ENCODE data around the gene STX16.
"Not testable (repeated sequence)": the region's sequence is repeated elsewhere in the genome, so short reads cannot be mapped to it uniquely, and the experiment has no call there.

Gene STX16

DNA sequence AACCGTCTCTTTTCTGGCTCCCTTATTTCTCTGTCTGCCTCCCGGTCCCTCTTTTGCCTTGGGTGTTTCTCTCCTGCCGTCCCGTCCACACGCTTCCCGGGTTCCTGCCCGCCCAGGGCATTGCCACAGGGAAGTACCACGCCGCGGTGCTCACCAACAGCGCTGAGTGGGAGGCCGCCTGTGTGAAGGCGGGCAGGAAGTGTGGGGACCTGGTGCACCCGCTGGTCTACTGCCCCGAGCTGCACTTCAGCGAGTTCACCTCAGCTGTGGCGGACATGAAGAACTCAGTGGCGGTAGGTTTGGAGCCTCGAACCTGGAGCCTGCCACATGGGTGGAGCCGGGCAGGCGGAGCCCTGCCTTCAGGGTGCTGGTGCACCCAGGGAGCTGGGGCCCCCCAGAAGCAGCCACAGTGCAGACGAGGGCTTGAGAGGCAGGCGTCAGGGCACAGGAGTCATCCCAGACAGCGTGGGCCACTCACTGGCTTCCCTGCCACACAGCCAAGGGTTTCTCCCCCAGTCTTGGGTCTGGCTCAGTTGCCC lies 62.8 kb downstream of the STX16 start:
- no peak for DNase-seq

DNA sequence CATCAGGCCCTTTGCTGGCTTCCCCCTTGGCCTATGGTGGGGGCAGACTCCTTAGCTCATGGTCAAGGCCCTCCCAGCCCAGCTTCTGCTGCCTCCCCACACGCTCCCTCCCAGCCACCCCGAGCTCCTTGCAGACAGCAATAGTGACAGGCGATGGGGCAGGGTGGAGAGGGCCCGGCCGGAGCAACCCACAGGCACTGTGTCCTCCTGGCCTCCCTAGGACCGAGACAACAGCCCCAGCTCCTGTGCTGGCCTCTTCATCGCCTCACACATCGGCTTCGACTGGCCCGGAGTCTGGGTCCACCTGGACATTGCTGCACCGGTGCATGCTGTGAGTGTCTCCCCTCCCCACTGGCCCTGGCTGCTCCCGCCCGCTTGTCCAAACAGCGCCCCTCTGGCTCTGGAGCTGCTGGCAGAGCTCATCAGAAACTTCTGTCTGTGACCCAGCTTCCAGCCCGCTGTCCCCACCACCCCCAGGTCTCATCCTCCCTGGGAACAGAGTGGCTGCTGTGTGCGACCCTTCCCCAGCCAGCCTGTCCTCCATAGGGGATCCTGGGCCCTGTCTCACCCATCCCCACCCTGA lies 63.3 kb downstream of the STX16 start:
- DNase-seq, result no peak

DNA sequence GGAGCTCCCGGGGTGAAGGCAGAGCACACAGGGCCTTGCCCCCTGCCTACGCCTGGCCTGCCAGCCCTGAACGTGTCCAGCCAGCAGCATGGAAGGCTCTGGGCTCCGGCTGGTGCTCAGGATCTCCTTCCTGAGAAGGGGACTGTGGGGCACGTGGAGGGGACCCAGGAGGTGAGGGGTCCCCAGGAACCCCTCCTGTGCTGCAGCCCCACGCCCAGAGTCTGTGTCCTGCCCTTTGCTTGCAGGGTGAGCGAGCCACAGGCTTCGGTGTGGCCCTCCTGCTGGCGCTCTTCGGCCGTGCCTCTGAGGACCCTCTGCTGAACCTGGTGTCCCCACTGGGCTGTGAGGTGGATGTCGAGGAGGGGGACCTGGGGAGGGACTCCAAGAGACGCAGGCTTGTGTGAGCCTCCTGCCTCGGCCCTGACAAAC lies 63.9 kb downstream of the STX16 start:
- no peak for DNase-seq

DNA sequence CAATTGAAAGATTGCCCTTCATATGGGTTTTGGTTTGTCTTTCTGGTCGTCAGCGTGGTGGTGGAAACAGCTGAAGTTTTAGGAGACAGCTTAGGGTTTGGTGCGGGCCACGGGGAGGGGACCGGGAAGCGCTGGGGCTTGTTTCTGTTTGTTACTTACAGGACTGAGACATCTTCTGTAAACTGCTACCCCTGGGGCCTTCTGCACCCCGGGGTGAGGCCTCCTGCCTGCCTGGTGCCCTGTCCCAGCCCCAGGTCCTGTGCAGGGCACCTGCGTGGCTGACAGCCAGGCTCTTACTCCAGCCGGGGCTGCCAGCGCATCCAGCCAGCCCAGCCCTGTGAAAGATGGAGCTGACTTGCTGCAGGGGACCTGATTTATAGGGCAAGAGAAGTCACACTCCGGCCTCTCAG lies 64.3 kb downstream of the STX16 start:
- DNase-seq, result no peak

DNA sequence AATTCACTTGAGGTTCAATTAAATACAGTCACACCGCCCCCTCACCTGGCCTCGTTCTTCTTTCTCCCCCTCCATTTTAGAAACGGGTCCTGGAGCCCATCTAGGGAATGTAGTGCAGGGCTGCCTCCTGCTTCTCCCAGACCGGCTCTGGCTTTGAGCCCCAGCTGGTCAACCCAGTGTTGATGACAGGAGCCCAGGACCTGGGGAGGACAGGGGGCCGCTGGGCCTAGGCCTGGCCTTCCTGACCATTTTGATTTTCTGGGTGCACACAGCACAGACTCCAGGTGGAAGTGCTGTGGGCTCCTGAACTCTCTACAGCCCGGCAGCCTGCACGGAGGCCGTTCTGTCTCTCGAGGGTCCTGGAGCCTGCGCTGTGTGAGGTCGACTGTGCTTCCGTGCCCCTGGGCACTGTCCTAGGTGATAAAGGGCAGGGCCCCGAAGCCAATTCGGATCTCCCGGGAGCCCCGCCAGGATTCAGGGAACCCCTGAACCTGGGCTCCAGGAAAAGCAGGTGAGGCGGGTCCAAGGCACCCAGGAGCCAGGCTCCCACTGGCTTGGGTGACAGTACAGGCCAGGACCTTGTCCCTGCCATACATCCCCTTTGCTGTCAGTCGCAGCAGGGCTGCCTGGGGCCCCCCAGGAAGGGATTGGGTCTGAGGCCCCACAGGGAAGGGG lies 64.9 kb downstream of the STX16 start:
- no peak for DNase-seq

DNA sequence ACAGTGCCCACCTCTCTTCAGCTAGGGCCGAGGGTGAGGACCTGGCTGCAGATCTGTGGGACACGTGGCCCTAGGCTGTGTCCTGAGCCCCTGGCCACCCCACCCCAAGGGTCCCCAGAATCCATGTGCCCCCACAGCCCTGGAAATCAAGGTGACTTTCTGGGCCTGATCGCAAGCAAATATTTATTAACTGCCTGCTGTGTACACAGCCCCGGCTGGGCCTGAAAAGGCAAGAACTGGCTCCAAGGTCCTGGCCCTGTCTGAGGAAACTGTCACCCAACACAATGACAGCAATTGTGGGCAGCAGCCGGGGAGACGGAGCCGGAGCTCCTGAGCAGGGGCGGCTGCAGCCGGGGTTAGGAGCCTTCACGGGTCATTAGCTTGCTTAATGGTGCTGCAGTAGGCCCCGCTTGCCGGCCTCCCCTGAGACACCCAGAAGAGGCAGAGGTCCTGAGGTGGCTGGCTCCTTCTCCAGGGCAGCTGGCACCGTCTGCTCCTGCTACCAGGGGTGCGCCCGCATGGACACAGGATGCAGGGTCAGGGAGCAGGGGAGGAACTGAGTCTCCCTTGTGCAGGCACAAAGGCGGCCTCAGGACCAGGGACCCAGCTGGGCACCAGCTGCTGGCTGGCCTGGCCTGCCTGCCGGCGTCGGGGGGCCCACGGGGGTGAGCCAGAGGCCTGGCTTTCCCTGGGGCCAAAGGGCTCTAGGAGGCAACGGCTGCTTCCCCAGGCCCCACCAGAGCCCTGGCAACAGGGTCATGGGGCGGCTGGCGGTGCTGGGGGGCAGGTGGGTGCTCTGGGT lies 65.6 kb downstream of the STX16 start:
- no peak for DNase-seq

DNA sequence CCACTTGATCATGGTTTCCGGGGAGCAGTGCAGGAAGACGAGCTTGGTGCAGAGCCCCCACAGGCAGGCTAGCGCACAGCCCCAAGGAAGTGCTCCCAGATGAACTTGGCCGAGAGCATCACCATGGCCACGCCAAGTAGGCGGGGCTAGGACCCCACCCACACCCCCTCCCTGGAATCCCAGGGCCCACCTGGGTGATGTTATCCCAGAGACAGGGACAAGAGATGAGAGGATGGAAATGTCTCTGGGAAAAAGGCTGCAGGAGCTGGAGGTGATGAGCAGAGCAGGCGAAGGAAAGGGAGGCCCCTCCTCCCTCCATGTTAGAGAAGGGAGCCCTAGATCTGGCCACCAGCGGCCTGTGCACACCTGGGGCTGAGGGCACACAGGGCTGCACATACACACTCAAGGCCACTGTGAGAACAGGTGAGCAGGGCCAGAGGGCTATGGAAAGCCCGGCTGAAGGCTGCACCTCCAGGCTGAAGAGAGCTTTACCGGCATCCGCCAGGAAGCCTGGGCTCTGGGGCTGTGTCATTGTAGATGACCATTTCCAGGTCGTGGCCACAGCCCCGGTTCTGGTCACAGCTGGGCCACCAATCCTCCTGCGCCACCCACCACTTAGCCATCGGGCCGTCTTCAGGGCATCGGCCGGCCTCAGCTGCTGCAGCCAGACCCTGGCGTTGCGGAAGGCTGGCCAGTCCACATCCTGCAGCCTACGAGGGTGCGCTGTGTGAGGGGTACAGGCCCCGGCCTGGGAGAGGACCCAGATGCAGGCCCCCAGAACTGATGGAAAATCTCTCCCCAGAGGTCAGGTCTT lies 66.4 kb downstream of the STX16 start:
- no peak for DNase-seq

DNA sequence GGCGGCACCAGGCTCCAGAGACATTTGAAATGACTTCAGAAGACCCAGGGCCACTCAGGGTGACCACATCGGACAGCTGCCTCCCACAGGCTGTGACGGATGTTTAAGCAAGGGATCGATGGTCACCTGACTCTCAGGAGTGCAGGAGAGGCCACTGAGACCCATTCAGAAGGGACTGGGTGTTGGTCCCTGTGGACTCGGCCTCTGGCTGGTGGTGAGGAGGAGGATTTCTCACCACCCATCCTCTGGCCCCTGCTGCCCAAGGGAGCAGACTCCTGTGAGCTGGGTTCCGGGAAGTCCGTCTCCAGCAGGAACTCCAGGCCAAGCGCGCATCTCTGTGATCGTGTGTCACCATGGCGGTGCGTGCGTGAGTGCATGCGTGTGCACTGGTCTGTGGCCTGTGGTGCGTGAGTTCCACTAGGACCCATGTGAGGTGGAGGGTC lies 67.1 kb downstream of the STX16 start:
- no peak for DNase-seq

DNA sequence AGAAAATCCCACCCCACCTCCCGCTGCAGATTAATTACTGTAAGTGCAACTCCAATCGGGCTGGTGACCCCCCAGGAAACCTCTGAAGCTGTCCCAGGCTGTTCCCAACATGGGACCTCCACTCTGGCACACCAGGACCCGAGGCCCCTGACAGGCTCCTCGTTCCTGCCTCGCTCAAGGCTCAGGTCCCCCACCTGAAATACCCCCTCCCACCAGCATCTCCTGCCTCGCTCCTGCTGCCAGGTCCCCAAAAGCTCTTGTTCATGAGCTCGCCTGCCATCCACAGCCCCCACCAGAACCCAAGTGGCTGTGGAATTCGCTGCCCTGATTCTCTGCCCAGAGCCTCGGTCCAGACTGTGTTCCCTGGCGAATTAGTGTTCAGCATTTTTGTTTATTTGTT lies 67.6 kb downstream of the STX16 start:
- no peak for DNase-seq

DNA sequence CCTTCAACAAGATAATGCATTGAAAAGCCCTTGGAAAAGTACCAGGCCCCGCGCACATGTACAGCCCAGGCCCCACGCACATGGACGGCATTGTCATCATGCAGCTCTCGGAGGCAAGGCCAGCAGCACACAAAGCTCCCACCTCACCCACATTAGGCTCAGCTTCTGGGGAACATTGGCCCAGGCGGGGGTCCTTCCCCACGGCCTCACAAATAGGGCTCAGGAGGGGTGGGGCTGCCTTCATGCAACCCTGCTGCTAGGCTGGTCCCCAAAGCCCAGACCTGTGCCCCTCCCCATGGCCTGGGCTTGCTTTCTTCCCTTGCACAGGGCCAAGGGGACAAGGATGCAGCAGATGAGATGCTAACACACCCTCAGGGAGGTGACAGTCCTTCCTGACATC lies 68.2 kb downstream of the STX16 start:
- DNase-seq, result no peak

DNA sequence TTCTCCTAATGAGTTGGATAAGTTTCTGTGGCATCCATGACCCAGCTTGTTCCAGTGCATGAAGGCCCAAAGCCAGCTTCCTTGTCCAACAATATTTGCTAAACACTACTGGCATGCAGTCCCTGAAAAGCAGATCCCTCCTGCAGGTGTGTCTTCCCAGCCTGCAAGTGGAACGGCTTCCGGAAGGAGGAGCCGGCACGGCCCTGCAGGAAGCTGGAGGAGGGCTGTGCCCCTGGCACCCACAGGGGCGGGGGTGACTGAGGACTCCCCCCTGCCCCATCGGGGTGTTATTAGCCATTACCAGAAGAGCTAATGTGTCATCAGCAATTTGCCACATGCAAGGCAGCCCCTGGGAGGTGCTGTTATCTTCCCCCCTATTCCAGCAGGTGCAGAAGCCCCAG lies 68.9 kb downstream of the STX16 start:
- DNase-seq, result no peak

DNA sequence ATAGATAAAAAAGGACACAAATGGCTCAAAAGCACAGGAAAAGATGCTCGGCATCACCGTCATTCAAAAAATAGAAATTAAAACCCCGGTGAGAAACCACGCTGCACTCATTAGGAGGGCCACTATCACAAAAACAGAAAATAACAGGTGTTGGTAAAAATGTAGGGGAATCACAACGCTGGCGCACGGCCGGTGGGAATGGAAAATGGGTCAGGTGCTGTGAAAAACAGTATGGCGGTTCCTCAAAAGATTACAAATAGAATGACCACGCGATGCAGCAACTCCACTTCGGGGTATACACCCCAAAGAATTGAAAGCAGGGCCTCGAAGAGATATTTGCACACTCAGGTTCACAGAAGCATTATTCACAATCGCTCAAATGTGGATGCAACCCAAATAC lies 69.8 kb downstream of the STX16 start:
- no peak for DNase-seq

DNA sequence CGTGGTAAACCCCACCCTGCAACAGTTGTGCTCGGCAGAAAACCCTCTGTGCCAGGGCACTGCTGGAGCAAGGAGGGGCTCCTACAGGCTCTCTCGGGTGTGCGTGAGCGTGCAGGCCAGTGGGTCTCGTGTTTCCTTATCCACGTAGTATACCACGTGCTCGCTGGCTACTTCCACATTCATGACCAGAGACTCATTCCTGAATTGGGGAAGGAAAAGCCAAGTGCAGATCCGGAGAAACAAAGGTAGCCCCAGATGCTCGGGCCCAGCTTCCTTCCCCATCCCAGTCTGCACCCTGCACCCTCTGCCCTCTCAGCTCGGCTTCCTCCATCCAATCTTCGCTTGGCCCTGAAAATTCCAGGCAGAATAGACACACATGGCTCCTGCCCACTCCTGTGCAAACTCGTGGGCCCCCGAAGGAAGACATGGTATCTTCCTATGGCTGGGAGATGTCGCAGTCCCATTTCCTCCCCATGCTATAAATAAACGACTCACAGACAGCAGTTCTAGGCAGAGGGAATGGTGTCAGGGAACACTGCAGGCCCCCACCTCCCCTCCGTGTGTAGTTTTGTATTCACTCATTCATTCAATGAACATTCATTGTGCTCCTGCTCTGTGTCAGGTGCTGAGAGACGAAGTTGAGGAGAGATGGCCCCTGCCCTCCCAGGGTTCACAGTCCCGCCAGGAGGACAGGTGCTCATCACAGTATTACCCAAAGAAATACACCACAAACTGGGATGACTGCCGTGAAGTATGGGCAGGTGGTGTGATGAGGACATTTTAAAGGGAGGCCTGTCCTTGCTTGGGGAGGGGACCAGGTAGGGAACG lies 71.1 kb downstream of the STX16 start:
- DNase-seq, result no peak

DNA sequence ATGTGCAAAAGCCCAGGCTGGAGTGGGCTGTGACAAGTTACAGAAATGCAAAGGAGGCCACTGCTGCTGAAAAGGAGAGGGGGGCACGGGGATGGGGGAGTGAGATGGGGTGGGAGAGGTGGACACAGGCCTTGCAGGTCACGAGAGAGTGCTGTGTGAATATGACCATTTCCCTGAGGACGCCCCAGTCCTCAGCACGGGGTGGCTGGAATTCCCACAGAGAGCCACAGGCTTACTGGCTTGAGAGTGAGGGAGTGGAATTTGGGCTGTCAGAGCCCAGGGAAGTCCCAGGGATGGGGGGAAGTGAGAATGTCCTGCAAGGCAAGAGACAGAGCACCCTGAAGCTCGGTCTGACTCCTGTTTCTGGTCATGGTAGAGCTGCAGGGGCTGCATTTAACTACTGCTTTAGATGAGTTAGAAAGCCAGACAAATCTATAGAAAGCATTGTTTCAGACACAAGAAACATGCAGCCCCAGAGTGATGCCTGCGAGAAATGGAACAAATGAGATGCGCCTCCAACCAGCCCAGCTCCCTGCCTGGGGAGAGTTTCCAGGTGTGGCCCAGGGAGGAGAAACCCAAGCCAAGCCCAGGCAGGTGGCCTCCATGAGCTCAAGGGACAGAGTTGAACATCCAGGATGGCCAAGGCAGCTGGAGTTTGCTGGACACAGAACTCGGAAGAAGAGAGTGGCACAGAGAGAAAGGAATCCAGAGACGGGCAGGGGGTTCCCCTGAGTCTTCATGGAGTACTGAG lies 72.0 kb downstream of the STX16 start:
- DNase-seq, result no peak

DNA sequence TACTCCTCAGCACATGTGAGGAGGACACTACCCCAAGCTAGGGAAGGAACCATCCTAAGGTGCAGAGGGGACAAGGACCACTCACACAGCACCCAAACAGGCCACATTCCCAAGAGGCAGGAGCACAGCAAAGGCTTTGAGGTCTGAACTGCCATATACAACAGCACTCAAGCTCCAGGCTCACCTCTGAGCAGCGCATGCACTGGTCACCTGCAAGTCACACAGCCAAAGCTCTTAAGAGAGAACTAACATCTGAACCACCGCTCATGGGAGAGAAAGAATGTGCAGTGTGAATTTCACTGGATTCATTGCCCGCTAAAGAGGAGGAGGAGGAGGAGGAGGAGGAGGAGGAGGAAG lies 72.5 kb downstream of the STX16 start:
- DNase-seq, result no peak

DNA sequence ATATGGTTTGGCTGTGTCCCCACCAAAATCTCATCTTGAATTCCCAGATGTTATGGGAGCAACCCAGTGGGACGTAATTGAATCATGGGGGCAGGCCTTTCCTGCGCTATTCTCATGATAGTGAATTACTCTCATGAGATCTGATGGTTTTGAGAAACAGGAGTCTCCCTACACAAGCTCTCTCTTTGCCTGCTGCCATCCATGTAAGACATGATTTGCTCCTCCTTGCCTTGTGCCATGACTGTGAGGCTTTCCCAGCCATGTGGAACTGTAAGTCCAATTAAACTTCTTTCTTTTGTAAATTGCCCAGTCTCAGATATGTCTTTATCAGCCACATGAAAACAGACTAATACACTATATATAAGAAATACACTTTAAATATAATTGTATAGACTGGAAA lies 75.1 kb downstream of the STX16 start:
- DNase-seq, result not testable (repeated sequence)
